ENCODE results near the gene GABRR2.
"Not testable (repeated sequence)": the region's sequence is repeated elsewhere in the genome, so short reads cannot be mapped to it uniquely, and the experiment has no call there.

The GABRR2 gene

DNA sequence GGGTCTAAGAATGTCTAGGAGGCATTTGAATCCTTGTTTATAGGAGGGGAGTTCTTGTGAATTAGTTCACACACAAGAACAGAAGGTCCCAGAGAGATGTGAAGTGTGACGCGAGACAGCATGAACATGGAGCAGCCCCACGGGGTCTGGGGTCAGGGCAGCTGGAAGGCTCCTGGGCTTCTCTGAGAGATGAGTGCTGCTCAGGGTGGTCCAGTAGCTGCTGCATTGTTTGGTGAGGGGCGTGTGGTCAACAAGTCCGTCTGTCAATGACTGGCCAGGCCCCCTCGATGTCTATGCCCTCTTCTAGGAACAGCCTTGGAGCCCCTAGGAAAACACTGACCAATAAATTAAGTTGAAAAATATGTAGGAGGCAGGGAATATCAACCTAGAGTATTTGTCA lies 57.8 kb downstream of the GABRR2 start:
- DNase-seq (ENCODE audit: low read depth) = no peak

DNA sequence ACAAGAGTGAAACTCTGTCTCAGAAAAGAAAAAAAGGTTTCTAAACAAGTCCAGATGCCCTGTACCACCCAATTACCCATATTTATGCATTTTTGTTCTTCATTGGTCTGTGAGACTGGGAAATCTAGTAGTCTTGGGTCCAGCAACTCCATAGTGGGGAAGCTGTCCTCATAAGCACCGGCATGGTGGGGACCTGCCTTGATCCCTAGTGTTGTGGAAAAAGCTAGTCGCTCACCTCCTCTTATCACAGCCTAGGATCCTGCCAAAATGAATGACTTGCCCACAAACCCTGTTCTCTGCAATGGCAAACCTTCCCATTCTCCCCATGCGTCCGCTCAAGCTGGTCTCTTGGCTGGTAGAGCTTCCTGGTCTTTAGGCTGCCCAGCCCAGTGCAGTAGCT lies 59.7 kb downstream of the GABRR2 start:
- no peak for DNase-seq (ENCODE audit: low read depth)

DNA sequence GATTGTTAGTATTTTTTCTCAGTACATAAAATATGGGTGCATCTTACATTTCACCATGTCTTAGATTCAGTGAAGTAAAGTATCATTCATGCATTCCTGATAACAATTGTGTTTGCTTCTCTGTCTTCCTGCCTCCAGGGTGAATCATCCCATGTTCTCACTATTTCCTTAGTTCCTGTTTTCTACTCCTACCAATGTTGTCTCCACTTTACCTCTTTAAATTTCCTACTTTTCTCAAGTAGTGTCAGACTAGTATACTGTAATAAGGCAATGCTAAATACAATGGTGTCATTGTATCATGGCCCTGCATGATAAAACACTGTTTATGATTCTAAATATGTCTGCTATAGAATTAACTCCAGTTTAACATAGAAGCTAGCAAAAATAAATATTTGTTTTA lies 60.5 kb downstream of the GABRR2 start:
- DNase-seq (ENCODE audit: low read depth) = no peak

DNA sequence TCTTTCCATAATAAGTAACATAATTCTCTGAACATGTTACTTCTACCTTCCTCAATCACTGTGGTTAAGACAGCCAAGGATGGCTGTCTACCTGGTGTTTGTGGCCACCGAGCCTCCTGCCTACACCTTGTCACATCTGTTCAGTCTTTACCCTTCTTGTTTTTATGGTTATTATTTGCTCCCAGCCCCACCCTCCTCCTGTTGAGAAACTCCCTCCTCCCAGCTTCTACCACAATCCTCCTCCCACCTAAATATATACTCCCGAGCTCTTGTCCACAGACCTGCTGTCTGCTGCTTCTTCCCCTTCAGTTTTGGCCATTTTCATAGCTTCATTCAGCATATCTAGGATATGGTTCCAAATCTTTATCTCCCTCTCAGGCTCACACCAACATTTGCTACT lies 62.2 kb downstream of the GABRR2 start:
- DNase-seq (ENCODE audit: low read depth) = no peak

DNA sequence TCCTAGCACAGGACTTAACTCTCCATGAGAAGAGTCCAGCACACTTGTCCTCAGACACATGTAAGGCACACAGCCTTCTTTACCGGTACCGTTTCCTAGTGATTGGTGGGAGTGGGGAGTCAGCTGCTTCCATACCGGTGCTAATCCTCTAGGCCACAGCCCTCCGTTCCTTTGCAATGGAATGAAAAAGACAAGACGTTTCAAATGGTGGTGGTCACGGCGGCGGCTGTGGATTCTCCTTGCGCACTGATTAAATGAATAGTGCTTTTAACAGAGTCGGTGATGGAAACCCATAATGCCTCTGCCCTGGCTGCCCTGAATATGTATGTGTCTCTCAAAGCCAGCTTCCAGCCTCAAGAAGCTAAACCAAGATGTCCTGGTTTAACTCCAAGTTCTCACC lies 63.1 kb downstream of the GABRR2 start:
- DNase-seq (ENCODE audit: low read depth) = no peak

DNA sequence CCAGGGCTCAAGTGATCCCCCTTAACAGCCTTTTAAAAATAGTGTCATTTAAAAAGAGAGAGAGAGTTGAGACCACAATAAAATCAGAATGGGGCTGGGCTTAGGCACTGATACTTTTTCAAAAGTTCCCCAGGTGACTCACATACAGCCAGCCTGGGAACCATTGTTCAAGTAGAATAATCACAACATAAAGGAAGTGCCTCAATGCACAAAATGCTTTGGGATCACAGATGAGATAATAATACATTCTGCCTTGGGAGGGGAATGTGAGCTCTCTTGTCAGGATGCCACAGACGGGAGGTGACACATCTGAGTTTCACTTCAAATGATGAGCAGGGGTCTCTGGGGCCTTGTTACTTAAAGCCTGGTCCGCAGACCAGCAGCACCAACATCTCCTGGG lies 63.9 kb downstream of the GABRR2 start:
- DNase-seq (ENCODE audit: low read depth) = no peak

DNA sequence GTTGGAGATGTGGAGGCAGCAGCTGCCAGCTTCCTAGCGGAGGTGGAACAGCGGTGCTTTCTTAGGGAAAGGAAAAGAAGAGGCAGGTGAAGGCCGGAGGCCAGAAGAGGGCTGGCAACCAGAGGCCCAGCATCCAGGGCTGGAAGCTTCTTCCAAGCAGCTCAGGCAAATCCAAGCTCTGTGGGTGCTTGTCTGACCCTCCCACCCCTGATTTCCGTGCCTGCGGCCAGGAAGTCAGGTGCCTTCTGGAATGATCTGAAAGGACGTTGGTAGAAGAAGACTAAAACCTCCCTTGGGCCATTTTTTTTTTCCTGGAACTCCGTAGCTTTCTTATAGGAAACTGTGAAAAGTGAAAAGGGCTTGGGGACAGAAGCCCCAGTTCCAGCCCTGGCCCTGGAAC lies 64.9 kb downstream of the GABRR2 start:
- DNase-seq (ENCODE audit: low read depth) = no peak

DNA sequence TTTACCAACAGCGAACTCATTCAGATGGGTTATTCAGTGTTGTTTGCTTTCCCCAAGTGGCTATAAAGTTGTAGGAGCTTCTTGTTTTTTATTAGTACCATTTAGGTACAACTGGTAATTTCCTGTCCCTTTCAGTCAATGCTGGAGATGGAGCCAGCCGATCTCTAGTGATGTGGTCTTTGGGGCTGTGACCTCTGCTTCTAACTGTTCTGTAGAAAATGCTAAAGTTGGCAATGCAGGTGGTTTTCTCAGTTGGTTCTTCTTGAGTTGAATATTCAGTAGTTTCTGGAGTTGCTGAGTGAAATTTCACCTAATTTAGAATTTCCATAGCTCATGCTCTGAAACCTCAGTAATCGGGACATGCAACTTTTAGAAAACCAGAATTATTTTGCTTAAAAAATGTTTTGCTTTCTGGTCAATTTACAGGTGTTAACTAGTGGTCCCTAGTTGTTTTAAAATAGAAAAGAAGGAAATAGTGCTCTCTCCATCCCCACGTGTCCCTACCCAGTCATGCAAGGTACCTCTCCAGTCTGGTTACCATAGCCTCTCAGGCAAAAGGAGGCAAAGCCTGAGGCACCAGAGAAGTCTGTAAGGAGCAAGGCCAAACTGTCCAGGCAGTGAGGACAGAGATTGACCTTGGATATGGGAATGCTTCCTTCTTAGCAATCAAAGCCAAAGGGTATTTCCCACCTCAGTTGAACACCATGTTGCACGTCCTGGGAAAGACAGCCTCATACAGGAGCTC lies 70.7 kb downstream of the GABRR2 start:
- DNase-seq (ENCODE audit: low read depth) = no peak

DNA sequence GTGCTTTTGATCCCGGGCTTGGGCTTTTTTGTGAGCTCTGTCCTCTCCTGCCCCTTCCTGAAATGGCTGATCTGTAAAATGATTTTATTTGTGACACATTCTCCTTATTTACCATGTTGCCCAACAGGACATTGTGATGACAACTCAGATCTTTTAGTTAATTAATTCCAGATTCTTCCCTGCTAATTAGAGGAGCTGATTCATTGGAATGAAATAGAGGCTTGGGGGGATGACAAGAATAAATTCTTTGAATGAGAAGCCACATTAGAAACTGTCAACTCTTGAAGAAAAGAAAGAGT lies 71.8 kb downstream of the GABRR2 start:
- no peak for DNase-seq (ENCODE audit: low read depth)

DNA sequence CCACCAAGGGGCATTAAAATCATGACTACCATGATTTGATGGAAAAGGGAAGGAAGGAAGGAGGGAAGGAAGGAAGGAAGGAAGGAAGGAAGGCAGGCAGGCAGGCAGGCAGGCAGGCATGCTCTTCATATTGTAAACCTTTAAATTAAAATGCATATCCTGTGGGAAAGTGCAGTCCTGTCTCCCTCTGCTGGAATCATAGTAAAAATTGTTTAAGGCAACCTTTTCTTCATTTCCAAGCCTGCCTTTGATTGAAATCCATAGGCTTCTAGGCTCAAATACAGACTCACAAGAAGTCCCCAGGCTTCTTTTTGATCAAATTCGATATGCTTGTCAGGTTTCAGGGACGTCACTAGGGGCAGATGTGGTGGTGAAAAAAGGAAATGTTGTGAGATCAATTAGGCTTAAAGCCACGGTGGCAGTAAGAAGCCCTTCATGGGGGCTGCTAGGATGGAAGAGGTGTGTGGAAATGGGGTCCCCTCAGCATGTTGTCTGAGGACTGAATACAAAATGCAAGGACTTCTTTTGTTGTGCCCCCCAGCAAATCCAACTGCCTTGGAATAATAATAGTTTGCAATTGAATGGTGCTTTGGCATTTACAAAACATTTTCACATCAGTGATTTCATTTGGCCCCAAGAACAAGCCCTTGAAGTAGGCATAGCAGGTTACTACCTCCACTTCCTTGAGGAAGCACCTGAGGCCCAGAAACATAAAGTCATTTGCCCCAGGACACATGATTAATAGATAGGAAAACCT lies 72.3 kb downstream of the GABRR2 start:
- no peak for DNase-seq (ENCODE audit: low read depth)

DNA sequence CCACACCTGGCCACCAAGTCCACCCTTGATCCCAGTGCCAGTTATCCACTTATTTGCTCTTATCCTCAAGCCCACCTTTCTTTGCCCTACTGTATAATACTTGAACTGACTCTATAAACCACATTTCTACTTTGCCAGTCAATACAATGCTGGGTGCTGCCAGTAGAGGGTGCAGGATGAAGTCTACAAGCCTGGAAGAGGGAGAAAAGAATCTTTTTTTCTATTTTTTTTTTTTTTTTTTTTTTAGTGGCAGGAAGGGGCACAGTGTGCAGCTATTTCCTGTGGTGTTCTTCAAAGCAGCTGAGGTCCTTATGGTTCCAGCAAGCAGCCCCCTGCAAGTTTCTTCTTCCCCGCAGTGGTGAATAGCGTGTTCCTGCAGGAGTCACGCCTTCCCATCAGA lies 75.8 kb downstream of the GABRR2 start:
- no peak for DNase-seq (ENCODE audit: low read depth)

DNA sequence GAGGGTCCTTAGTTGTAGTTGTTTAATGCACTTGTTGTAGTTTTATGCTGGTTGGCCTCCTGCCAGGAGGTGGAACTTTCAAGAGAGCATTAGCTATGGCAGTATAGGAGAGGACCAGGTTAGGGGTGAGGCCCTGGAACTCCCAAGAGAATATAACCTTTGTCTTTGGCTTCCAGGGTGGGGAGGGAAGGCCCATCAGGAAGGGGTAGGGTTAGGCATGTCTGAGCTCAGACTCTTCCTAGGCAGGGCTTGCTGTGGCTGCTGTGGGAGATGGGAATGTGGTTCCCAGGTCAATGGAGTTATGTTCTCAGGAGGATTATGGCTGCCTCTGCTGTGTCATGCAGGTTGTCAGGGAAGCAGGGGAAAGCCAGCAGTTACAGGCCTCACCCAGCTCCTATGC lies 77.9 kb downstream of the GABRR2 start:
- no peak for DNase-seq (ENCODE audit: low read depth)

DNA sequence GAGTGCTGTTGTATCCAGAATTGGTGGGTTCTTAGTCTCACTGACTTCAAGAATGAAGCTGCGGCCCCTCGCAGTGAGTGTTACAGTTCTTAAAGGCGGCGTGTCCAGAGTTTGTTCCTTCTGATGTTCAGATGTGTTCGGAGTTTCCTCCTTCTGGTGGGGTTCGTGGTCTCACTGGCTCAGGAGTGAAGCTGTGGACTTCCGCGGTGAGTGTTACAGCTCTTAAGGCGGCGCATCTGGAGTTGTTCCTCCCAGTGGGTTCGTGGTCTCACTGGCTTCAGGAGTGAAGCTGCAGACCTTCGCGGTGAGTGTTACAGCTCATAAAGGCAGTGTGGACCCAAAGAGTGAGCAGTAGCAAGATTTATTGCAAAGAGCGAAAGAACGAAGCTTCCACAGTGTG lies 81.5 kb downstream of the GABRR2 start:
- DNase-seq (ENCODE audit: low read depth) = not testable (repeated sequence)

DNA sequence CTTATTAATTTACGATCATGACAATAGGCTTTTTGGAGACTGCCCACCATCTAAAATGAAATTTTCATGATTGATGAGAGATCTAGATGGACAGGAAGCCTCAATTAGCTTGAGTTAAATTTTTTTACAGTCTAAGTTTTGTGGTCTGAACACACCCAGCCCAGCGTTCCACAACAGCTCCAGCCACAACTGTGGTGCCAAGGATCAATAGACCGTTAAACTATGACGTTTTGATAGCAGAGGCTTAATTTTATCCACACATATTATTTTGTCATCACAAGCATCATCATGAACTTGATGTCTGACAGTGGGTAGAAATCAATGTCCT lies 92.4 kb downstream of the GABRR2 start:
- no peak for DNase-seq (ENCODE audit: low read depth)

DNA sequence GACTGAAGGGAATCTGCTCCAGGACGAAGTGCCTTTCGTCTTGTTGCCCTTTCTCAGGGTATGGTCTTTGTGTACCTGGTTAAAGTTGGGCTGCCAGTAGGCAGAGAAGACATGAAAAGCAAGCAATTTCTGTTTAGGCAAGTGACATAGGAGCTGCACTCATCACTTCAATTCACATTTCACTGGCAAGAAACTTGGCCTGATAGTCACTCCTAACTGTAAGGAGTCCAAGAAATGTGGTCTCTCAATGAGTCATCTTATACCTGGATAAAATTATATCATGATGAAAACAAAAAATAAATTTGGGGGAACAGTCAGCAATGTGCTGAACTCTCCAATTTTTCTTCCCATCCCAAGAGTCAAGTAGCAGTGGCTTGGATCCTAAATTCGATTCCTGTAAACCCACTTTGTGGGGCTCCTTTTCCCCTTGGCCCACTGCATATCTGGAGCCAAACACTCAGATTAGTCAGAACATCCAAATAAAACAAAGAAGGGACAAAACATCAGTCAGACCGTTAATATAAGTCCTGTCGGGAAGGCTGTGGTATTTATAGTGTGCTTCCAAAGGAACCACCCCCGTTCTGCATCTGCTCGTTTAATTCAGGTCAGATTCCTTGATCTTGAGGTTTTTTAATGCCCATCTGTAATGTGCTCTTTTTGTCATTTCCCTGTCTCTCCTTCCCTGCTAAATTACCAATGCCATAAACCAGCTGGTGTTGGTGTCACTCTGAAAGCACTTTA lies 93.0 kb downstream of the GABRR2 start:
- no peak for DNase-seq (ENCODE audit: low read depth)

DNA sequence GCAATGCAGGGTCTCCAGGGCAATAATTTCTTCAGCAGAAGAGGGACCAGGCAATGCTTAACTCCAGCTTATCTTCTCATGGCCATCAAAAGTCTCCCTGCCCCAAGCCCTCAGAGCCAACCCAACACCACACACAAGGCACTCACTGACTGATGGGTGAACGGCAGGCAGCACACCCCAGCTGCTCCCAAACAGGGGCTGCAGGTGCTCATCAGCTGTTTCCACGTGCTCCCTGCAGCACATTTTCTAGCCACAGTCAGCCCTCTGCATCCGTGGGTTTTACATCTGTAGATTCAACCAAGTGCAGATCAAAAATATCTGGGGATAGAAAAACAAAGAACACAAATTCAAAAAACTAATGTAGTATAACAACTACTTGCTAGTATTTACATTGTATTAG lies 94.0 kb downstream of the GABRR2 start:
- DNase-seq (ENCODE audit: low read depth) = no peak

DNA sequence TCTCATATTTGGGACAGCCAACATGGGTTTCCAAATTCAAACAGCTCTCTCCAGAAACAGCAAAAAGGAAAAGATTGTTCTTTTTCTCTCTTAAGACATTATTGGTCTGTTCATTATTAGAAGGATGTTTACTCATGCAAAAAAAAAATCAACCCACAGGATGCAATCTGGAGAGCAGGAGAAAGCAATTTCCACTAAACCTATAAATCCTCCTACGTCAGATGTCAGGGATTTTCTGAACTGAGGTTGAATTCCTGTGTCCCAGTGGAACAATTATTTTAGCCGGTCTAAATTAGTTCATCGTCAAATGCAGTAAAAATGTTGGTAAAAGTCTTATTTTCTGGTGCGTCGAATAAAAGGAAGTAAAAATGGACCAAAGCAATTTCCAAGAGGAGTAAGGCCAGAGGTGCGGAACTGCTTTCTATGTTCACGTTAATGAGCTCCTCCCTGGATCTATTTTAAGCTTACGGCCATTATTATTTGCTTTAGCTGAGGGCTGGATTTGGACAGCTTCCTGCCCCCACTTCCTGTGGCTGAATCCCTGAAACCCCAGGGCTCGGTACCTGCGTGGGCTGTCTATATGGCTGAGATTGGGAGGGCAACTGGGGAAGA lies 97.7 kb downstream of the GABRR2 start, which contains the start of gene GABRR1:
TSS of gene GABRR1 (minus strand) at position 60 of the 612 bp plus-strand sequence. CDS start at position 24, 36 bp downstream.
- no peak for DNase-seq (ENCODE audit: low read depth)

DNA sequence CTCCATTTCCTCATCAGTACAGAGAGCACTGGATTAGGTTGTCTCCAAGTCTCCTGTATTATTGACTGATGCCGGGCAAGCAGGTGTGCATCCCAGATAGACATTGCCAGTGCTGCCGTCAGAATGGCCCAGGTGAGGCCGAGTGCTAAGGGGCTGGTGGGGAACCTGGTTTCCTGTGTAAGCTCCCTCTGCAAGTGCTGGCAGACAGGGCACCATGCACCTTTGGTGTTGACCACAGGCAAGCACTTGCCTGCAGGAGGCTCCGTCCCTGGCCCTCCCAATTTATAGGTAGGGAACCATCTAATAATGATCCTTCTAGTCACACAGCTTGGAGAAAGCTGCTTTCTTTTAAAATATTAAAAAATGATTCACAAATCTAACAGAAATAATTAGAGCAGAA lies 98.7 kb downstream of the GABRR2 start:
- DNase-seq (ENCODE audit: low read depth) = no peak

DNA sequence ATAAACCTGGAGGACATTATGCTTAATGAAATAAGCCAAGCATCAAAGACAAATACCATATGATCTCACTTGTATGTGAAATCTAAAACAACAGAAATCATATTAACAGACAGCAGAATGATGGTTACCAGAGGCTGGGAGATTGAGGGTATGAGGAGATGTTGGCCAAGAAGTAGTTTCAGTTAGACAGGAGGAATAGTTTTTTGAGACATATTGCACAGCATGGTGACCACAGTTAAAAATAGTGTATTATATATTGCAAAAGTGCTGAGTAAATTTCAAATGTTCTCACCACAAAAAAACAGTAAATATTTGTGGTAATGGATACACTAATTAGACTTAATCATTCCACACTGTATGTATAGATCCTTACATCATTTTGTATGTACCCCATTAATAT lies 99.7 kb downstream of the GABRR2 start:
- no peak for DNase-seq (ENCODE audit: low read depth)

DNA sequence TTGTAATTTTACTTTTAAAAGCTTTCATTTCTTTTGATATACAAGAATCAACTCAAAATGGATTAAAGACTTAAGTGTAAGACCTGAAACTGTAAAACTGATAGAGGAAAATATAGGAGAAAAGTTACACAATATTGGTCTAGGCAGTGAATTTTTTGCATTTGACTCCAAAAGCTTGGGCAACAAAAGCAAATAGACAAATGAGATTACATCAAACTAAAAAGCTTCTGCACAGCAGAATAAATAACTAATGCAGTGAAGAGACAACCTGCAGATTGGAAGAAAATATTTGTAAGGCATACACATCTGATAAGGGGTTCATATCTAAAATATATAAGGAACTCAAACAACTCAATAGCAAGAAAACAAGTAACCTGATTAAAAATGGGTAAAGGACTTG lies 100.9 kb downstream of the GABRR2 start:
- DNase-seq (ENCODE audit: low read depth) = no peak

DNA sequence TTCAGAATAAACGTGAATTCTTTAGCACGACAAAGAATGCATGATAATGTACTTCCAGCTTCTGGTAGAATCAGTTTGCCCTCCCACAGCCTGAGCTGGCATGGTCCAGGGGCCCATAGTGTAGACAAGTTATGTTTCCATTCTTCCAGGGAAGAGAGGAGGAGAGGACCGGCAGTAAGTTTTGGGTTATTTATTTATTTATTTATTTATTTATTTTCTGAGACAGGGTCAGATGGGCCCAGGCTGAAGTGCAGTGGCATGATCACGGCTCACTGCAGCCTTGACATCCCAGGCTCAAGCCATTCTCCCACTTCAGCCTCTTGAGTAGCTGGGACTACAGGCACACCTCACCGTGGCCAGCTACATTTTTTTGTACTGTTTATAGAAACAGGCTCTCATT lies 102.6 kb downstream of the GABRR2 start:
- no peak for DNase-seq (ENCODE audit: low read depth)

DNA sequence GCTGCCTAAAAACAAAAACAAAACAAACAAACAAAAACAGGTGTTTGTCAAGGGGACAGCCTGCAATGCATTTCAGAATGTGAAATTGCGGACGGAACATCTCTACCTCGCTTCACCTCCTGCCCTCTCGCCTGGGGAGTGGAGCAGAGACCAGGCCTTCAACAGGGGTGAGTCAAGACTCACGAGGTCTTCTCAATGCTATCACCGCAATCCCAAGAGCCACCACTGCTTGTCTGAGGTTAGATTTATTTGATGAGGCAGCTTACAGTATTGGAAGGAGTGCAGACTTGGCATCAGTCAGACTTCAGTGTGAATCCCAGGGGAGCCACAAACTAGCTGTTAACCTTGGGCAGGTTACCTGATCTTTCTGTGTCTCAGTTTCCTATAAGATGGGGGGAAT lies 105.6 kb downstream of the GABRR2 start:
- no peak for DNase-seq (ENCODE audit: low read depth)

DNA sequence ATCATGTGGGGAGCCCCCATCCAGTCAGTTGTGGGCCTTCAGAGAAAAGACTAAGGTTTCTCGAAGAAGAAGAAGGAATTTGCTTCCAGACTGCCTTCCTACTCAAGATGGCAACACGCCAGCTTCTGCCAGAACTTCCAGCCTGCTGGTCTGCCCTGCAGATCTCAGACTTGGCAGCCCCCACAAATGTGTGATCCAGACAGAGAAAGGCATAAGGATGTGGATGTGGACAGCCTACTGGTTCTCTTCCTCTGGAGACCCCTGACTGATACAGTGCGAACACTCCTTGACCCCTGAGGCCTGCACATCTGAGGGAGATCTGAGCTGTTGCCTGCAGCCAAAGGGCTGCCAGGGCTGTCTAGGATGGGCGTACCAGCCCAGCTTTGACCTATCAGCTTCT lies 106.5 kb downstream of the GABRR2 start:
- DNase-seq (ENCODE audit: low read depth) = no peak

All from stimulated activated CD8-positive, alpha-beta memory T cell treated with anti-CD3 and anti-CD28 coated beads, Interleukin-12 subunit alpha, Interleukin-12 subunit beta, amount 100 ng/mL, for 4 hours (primary cell).